Fibroblast of upper back skin (primary cell): ENCODE data around the gene ERGIC1.

Experiments used
- DNase-seq: peaks from one replicate; pipeline ENCODE4 v3.0.0-alpha.2; 2013

ERGIC1 gene

GRCh38 chr5:172988276-172988675 is 154.2 kb downstream of the ERGIC1 start:
- DNase-seq, result no peak

GRCh38 chr5:172990776-172991175 is 156.7 kb downstream of the ERGIC1 start:
- DNase-seq, result no peak

GRCh38 chr5:172994405-172994804 is 160.4 kb downstream of the ERGIC1 start:
- DNase-seq, result no peak

- DNase-seq, result no peak
Measured at GRCh38 chr5:172999372-172999973, 165.4 kb downstream of the ERGIC1 start.

- DNase-seq, result no peak
Measured at GRCh38 chr5:172999974-173000373, 165.9 kb downstream of the ERGIC1 start.

GRCh38 chr5:173001229-173001841 is 167.3 kb downstream of the ERGIC1 start:
- DNase-seq, result no peak
